Sigmoid colon (tissue), 7 donors: Measurements from ENCODE around the gene CAPN5. TPM values are rescaled to one million over a fixed set of nuclear protein-coding genes. Genes with fewer than 3 reads are reported as not detected.

Source experiments
- DNase-seq: peaks from one replicate; pipeline ENCODE4 v3.0.0-alpha.2; 2019
- H3K27ac ChIP-seq, 4 donors: fragments of 200-600 bp; sonication (generic); one replicate each; pipeline ENCODE4 v1.5.1; 2016 to 2019; ENCODE audit warnings: mild to moderate bottlenecking in 1 of 4
- H3K27me3 ChIP-seq, 3 donors: fragments of 200-600 bp; sonication (generic); one replicate each; pipeline ENCODE4 v1.5.1; 2019; ENCODE audit warnings: mild to moderate bottlenecking in 1 of 3
- H3K36me3 ChIP-seq, 4 donors: fragments of 200-600 bp; sonication (generic); one replicate each; pipeline ENCODE4 v1.5.1; 2016 to 2019
- H3K4me1 ChIP-seq, 4 donors: fragments of 200-600 bp; sonication (generic); one replicate each; pipeline ENCODE4 v1.5.1; 2017 to 2019
- H3K4me3 ChIP-seq, 4 donors: fragments of 200-600 bp; sonication (generic); one replicate each; pipeline ENCODE4 v1.5.1; 2017 to 2019; ENCODE audit warnings: mild to moderate bottlenecking in 2 of 4, moderate library complexity in 1 of 4
- H3K9me3 ChIP-seq, 4 donors: fragments of 200-600 bp in 3 of 4; sonication (generic) in 3 of 4; one replicate each; pipeline versions ENCODE4 v1.5.1 to v1.6.1; 2013 to 2019
- CTCF ChIP-seq, 4 experiments: fragments of 450-650 bp in 3 of 4; fragments of 200-600 bp in 1 of 4; IDR thresholded peaks; one replicate each; pipeline ENCODE4 v1.5.1; 2016 to 2019; ENCODE audit warnings: antibody characterized with exemption in 4 of 4, mild to moderate bottlenecking in 3 of 4, moderate library complexity in 2 of 4
- EP300 ChIP-seq, 4 donors: sonication (generic); formaldehyde crosslinking; IDR thresholded peaks; one replicate each; pipeline ENCODE4 v1.6.1; 2017; ENCODE audit warnings: antibody characterized with exemption in 4 of 4
- POLR2A ChIP-seq, 2 donors: fragments of 450-650 bp; IDR thresholded peaks; one replicate each; pipeline ENCODE4 v1.6.1; 2016; ENCODE audit warnings: antibody characterized with exemption in 2 of 2, mild to moderate bottlenecking in 2 of 2, moderate library complexity in 2 of 2
- POLR2AphosphoS5 ChIP-seq, 4 donors: sonication (generic); formaldehyde crosslinking; IDR thresholded peaks; one replicate each; pipeline ENCODE4 v1.6.1; 2017; ENCODE audit warnings: antibody characterized with exemption in 4 of 4
- WGBS, 2 donors: extraction: QIAGEN DNeasy Blood & Tissue Kit; methylation state at CpG; one replicate each; pipeline ENCODE4 v1.1.7; 2013; 5-methylcytosine and 5-hydroxymethylcytosine counted together
- intact Hi-C: fragments of 100-400 bp; cut with DNase I; formaldehyde crosslinking; loops from one replicate; pipeline ENCODE4 v1.15.1; 2023
- polyA plus RNA-seq, 3 donors: library from polyadenylated mRNA; stranded (reverse); fragments of 200-250 nt; gene quantifications; one replicate each; pipeline ENCODE4 v1.2.3, GENCODE V29; 2013
- total RNA-seq, 4 donors: library from RNA; depleted of rRNA; stranded (reverse); fragments of >200 nt; gene quantifications; one replicate each; pipeline ENCODE4 v1.1.0, GENCODE V29; 2016
- donor health status: healthy with polysubstance abuse.
- donor health status: Bipolar disorder and iron deficiency.
- donor health status: healthy.

Gene CAPN5
- total and polyA plus RNA-seq, 7 donors = 4.1 to 110 (median 12.5) TPM

- no peak for DNase-seq
- H3K4me3 ChIP-seq = no peak overlapping the region
- 93 to 94% methylated on average over 20 of the region's 20 CpGs for WGBS, 2 donors
- intact Hi-C loops = no loop called here
- no peaks in the 10 kb centered on the region for H3K27me3 ChIP-seq
- H3K27ac ChIP-seq = no peak overlapping the region
- TF ChIP-seq EP300 (IDR thresholded peaks at IDR 0.05) (no peak), POLR2AphosphoS5 (IDR thresholded peaks at IDR 0.05) (no peak), POLR2A (IDR thresholded peaks at IDR 0.05) (no peak), CTCF (IDR thresholded peaks at IDR 0.05) (no peak)
- no peaks in the 10 kb centered on the region for H3K4me1 ChIP-seq
- H3K36me3 ChIP-seq = no peaks in the 10 kb centered on the region
- no peaks in the 10 kb centered on the region for H3K9me3 ChIP-seq
These were observed 93.2 kb downstream of the CAPN5 start for GRCh38 chr11:77159937-77160495.

- Histone ChIP-seq H3K36me3 (no peaks in the 10 kb centered on the region), H3K27ac (no peak overlapping the region), H3K4me1 (no peaks in the 10 kb centered on the region), H3K4me3 (no peak overlapping the region), H3K9me3 (no peaks in the 10 kb centered on the region), H3K27me3 (no peaks in the 10 kb centered on the region)
- DNase-seq = no peak
- 75 to 87% methylated on average over 6 of the region's 6 CpGs for WGBS, 2 donors
- intact Hi-C loops = no loop called here
- TF ChIP-seq CTCF (IDR thresholded peaks at IDR 0.05) (no peak), POLR2A (IDR thresholded peaks at IDR 0.05) (no peak), POLR2AphosphoS5 (IDR thresholded peaks at IDR 0.05) (no peak), EP300 (IDR thresholded peaks at IDR 0.05) (no peak)
These were observed 96.5 kb downstream of the CAPN5 start for GRCh38 chr11:77163271-77163670.

GRCh38 chr11:77165066-77165465 is 98.3 kb downstream of the CAPN5 start:
- DNase-seq = no peak
- H3K27ac ChIP-seq = no peak overlapping the region
- no peaks in the 10 kb centered on the region for H3K36me3 ChIP-seq
- H3K4me3 ChIP-seq = no peak overlapping the region
- TF ChIP-seq POLR2AphosphoS5 (IDR thresholded peaks at IDR 0.05) (no peak), POLR2A (IDR thresholded peaks at IDR 0.05) (no peak), EP300 (IDR thresholded peaks at IDR 0.05) (no peak), CTCF (IDR thresholded peaks at IDR 0.05) (no peak)
- no peaks in the 10 kb centered on the region for H3K4me1 ChIP-seq
- WGBS, 2 donors = 75 to 85% methylated on average over 5 of the region's 5 CpGs
- H3K27me3 ChIP-seq = no peaks in the 10 kb centered on the region
- no peaks in the 10 kb centered on the region for H3K9me3 ChIP-seq
- intact Hi-C loops = no loop called here

- Histone ChIP-seq H3K4me1 (no peaks in the 10 kb centered on the region), H3K27me3 (no peaks in the 10 kb centered on the region), H3K27ac (no peak overlapping the region), H3K4me3 (no peak overlapping the region), H3K9me3 (no peaks in the 10 kb centered on the region), H3K36me3 (no peaks in the 10 kb centered on the region)
- intact Hi-C loops = no loop called here
- WGBS, 2 donors = 88 to 91% methylated on average over 8 of the region's 8 CpGs
- TF ChIP-seq POLR2AphosphoS5 (IDR thresholded peaks at IDR 0.05) (no peak), POLR2A (IDR thresholded peaks at IDR 0.05) (no peak), EP300 (IDR thresholded peaks at IDR 0.05) (no peak), CTCF (IDR thresholded peaks at IDR 0.05) (no peak)
- no peak for DNase-seq
These were observed 99.2 kb downstream of the CAPN5 start for GRCh38 chr11:77166021-77166420.

DNA sequence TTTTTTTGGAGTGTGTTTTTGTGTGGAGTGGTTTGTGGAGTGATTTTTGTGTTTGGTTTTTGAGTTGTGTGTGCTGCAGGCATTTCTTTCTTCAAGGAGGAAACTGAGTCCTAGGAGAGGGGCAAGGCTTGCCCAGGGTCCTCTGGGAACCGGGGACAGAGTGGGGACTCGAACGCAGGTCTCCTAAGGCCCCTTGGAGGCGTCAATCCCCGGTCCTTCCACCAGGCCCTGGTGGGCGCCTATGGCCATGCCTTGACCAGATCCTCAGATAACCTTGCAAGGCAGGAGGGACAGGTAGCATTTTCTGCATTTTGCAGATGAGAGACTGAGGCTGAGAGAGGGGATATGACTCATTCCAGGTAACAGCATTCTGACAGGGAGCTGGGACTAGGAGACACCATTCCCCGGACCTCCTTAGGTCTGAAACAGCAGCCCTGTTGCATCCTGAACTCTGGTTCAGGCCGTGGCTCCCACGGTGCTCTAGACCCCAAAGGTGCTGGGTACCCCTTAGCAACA is 100.4 kb downstream of the CAPN5 start:
- WGBS, 2 donors = 93% methylated on average over 9 of the region's 9 CpGs
- no peak overlapping the region for H3K4me3 ChIP-seq
- TF ChIP-seq POLR2AphosphoS5 (IDR thresholded peaks at IDR 0.05) (no peak), CTCF (IDR thresholded peaks at IDR 0.05) (no peak), POLR2A (IDR thresholded peaks at IDR 0.05) (no peak), EP300 (IDR thresholded peaks at IDR 0.05) (no peak)
- H3K27me3 ChIP-seq = no peaks in the 10 kb centered on the region
- no peaks in the 10 kb centered on the region for H3K9me3 ChIP-seq
- H3K27ac ChIP-seq = no peak overlapping the region
- intact Hi-C loops = no loop called here
- DNase-seq = no peak
- H3K4me1 ChIP-seq = no peaks in the 10 kb centered on the region
- no peaks in the 10 kb centered on the region for H3K36me3 ChIP-seq
